Suprapubic skin (tissue), 4 donors: ENCODE measurements around the gene RPIA. TPM values are rescaled to one million over a fixed set of nuclear protein-coding genes. Genes with fewer than 3 reads are reported as not detected.
A peak's percentile ranks its signal among the peaks of the same experiment; 100 is the strongest.

Source experiments
- DNase-seq, 2 donors: peaks; one replicate each; pipeline ENCODE4 v3.0.0-alpha.2; 2019; ENCODE audit warnings: low spot score in 2 of 2
- H3K27ac ChIP-seq: fragments of 200-600 bp; sonication (generic); one replicate; pipeline ENCODE4 v1.5.1; 2019
- H3K27me3 ChIP-seq: fragments of 200-600 bp; sonication (generic); one replicate; pipeline ENCODE4 v1.5.1; 2019
- H3K36me3 ChIP-seq: fragments of 200-600 bp; sonication (generic); one replicate; pipeline ENCODE4 v1.5.1; 2019
- H3K4me1 ChIP-seq: fragments of 200-600 bp; sonication (generic); one replicate; pipeline ENCODE4 v1.5.1; 2019
- H3K4me3 ChIP-seq: fragments of 200-600 bp; sonication (generic); one replicate; pipeline ENCODE4 v1.5.1; 2019; ENCODE audit warnings: mild to moderate bottlenecking
- H3K9me3 ChIP-seq: fragments of 200-600 bp; sonication (generic); one replicate; pipeline ENCODE4 v1.5.1; 2019
- EP300 ChIP-seq: sonication (generic); formaldehyde crosslinking; IDR thresholded peaks from one replicate; pipeline ENCODE4 v1.6.1; 2017; ENCODE audit warnings: antibody characterized with exemption
- POLR2A ChIP-seq, 2 donors: fragments of 450-650 bp; IDR thresholded peaks; one replicate each; pipeline ENCODE4 v1.6.1; 2017; ENCODE audit warnings: antibody characterized with exemption in 2 of 2, mild to moderate bottlenecking in 2 of 2, moderate library complexity in 2 of 2
- POLR2AphosphoS5 ChIP-seq, 3 donors: sonication (generic); formaldehyde crosslinking; IDR thresholded peaks; one replicate each; pipeline ENCODE4 v1.6.1; 2017; ENCODE audit warnings: antibody characterized with exemption in 3 of 3
- WGBS: methylation state at CpG from one replicate; pipeline ENCODE4 v1.1.5; 2018; 5-methylcytosine and 5-hydroxymethylcytosine counted together
- total RNA-seq, 4 donors: library from RNA; depleted of rRNA; stranded (reverse); fragments of >200 nt; gene quantifications; one replicate each; pipeline ENCODE4 v1.1.0, GENCODE V29; 2016
- TF ChIP-seq, protein P1 (sequence below), 2 donors: fragments of 200-600 bp in 1 of 2; fragments of 450-650 bp in 1 of 2; sonication (generic) in 1 of 2; IDR thresholded peaks; one replicate each; pipeline ENCODE4 v1.5.1; 2016 to 2019; ENCODE audit warnings: antibody characterized with exemption in 2 of 2, mild to moderate bottlenecking in 1 of 2, moderate library complexity in 1 of 2

Gene RPIA
- total RNA-seq, 4 donors from 2014 or later = 7.9 to 9.8 (median 9.6) TPM

DNA sequence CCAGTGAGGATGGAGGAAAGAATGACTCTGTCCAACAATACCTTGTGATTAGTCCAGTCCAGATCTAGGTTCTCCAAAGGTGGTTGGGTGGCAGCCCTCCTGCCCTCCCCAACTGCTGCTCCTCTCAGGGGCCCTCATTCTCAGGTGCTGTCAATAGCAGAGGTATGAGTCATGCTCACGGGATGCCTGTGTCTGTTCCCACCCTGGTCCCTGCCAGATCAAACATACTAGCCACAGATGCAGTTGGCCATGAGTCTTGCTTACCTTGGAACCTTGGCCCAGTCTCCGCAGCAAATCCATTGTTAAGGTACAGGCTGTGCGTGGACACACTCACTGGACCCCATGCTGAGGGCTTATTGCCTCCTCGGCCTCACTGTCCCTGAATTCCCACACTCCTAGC lies 24.9 kb upstream of the RPIA start:
- WGBS = 86% methylated on average over 3 of the region's 4 CpGs
- H3K4me1 ChIP-seq = no peaks in the 10 kb centered on the region
- H3K27ac ChIP-seq = no peak overlapping the region
- no peaks in the 10 kb centered on the region for H3K27me3 ChIP-seq
- no peak for TF ChIP-seq EP300
- TF ChIP-seq POLR2A (IDR thresholded peaks at IDR 0.05) = no peak
- no peak for TF ChIP-seq POLR2AphosphoS5 (IDR thresholded peaks at IDR 0.05)
- TF ChIP-seq, protein P1, sequence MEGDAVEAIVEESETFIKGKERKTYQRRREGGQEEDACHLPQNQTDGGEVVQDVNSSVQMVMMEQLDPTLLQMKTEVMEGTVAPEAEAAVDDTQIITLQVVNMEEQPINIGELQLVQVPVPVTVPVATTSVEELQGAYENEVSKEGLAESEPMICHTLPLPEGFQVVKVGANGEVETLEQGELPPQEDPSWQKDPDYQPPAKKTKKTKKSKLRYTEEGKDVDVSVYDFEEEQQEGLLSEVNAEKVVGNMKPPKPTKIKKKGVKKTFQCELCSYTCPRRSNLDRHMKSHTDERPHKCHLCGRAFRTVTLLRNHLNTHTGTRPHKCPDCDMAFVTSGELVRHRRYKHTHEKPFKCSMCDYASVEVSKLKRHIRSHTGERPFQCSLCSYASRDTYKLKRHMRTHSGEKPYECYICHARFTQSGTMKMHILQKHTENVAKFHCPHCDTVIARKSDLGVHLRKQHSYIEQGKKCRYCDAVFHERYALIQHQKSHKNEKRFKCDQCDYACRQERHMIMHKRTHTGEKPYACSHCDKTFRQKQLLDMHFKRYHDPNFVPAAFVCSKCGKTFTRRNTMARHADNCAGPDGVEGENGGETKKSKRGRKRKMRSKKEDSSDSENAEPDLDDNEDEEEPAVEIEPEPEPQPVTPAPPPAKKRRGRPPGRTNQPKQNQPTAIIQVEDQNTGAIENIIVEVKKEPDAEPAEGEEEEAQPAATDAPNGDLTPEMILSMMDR (IDR thresholded peaks at IDR 0.05) = no peak
- H3K9me3 ChIP-seq = no peaks in the 10 kb centered on the region
- no peak overlapping the region for H3K4me3 ChIP-seq
- no peak for DNase-seq
- H3K36me3 ChIP-seq = no peaks in the 10 kb centered on the region

DNA sequence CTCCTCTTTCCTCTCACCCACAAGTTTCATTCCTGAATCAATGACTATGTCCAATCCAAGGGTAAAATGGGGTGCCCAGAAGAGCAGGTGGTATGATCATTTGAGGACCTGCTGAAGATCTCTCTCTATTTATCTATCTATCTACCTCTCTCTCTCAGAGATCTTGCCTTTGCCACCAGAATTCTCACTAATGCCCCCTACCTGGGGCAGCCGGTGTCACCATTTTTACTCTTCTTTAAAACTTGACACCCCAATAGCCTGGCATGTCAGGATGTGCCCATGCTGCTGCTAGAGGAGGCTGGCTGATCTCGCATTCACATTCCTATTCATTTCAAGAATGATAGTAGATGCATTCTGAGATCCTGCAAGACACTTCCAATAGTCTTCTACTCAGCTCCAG lies 24.3 kb upstream of the RPIA start:
- TF ChIP-seq POLR2A (IDR thresholded peaks at IDR 0.05) (no peak), EP300 (no peak), POLR2AphosphoS5 (IDR thresholded peaks at IDR 0.05) (no peak)
- TF ChIP-seq, protein P1 (IDR thresholded peaks at IDR 0.05) = no peak
- 84% methylated on average over 2 of the region's 2 CpGs for WGBS
- no peak overlapping the region for H3K4me3 ChIP-seq
- H3K27ac ChIP-seq = no peak overlapping the region
- no peaks in the 10 kb centered on the region for H3K27me3 ChIP-seq
- peaks cover 3% of the 10 kb centered on the region for H3K4me1 ChIP-seq
- no peaks in the 10 kb centered on the region for H3K9me3 ChIP-seq
- no peak for DNase-seq
- no peaks in the 10 kb centered on the region for H3K36me3 ChIP-seq

DNA sequence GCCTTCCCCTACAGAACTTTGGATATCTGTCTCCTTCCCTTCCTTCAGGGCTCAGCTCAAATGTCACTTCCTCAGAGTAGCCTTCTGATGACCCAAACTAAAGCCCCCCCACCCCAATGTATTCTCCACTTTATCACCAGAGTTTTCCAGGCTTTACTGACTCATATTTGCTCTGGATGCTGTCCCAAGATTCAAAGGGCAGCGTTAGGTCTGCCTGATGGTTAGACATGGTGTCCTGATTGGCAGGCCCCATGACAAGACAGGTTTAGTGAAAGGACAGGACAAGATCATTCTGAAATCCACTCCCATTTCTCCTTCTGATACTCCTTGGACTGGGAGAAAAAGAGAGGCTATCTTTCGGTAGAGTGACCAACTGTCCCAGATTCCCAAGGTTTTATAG lies 22.6 kb upstream of the RPIA start:
- Histone ChIP-seq H3K27me3 (no peaks in the 10 kb centered on the region), H3K9me3 (no peaks in the 10 kb centered on the region), H3K27ac (no peak overlapping the region), H3K36me3 (no peaks in the 10 kb centered on the region), H3K4me1 (peaks cover 3% of the 10 kb centered on the region), H3K4me3 (no peak overlapping the region)
- TF ChIP-seq, protein P1 (IDR thresholded peaks at IDR 0.05) = no peak
- TF ChIP-seq POLR2A (IDR thresholded peaks at IDR 0.05) (no peak), EP300 (no peak), POLR2AphosphoS5 (IDR thresholded peaks at IDR 0.05) (no peak)
- 92% methylated on average over 2 of the region's 2 CpGs for WGBS
- DNase-seq = no peak

DNA sequence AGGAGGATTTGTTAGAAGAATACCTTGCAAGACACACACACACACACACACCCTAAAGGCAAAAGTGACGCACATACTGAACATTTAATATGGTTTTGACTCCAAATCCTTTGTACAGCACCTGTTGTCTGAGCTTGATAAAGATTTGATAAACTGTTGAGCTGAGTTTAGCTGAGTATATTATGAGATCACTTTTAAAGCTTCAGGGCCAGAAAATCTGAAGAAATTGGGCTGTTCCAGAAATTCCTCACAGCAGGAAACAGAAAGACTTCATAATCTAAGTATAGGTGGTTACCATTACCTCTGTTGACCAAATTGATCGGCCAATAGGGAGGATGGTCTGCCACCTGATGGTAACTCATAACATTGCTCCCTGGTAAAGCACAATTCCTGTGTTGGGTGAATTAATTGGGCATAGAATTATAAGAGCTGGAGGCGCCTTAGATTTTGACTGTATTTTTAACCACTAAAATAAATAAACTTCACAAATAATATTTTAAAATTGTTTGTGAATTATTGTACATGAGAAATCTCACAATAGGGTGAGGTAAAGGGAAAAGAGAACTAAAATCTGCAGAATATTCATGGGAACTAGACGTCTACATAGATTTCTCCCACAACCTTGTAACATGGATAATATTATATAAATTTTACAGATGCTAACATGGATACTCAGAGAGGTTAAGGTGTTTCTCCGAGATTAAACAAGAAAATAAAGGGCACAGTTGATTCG lies 21.8 kb upstream of the RPIA start:
- no peak for DNase-seq
- no peak overlapping the region for H3K4me3 ChIP-seq
- 56% methylated on average over 6 of the region's 6 CpGs for WGBS
- TF ChIP-seq, protein P1 (IDR thresholded peaks at IDR 0.05) = peak; percentile 32 to 48
- no peak for TF ChIP-seq EP300
- no peaks in the 10 kb centered on the region for H3K36me3 ChIP-seq
- no peak overlapping the region for H3K27ac ChIP-seq
- peaks cover 3% of the 10 kb centered on the region for H3K4me1 ChIP-seq
- H3K9me3 ChIP-seq = no peaks in the 10 kb centered on the region
- no peaks in the 10 kb centered on the region for H3K27me3 ChIP-seq

DNA sequence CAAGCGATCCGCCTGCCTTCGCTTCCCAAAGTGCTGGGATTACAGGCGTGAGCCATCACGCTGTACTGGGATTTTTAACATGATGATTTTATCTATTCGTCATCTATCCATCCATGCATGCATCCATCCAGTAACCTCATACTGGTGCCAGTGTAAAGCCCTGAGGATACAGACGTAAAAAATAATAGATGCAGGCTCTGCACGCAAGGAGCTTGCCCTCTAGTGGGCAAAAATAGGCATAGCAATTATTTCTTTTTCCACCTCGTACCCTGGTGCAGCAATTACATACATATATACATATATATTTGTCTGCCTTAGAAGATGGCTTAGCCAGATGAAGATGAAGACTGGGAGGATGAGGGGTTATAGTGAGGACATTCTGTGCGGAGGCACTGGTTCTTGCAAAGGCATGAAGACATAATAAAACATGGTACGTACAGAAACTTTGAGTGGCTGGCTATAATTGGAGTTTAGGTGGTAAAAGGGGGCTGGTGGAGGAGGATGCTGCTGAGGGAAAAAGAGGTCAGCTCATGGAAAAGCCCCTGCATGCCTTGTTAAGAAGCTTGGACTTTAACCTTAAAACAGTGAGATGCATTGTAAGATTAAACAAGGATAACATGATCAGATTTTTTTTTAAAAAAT lies 19.6 kb upstream of the RPIA start:
- no peak for DNase-seq
- TF ChIP-seq, protein P1 (IDR thresholded peaks at IDR 0.05) = peak; percentile 54 to 82
- TF ChIP-seq POLR2AphosphoS5 (IDR thresholded peaks at IDR 0.05) = no peak
- peaks cover 3% of the 10 kb centered on the region for H3K4me1 ChIP-seq
- no peaks in the 10 kb centered on the region for H3K27me3 ChIP-seq
- no peaks in the 10 kb centered on the region for H3K9me3 ChIP-seq
- 38% methylated on average over 11 of the region's 11 CpGs for WGBS
- H3K27ac ChIP-seq = no peak overlapping the region
- H3K4me3 ChIP-seq = no peak overlapping the region
- no peaks in the 10 kb centered on the region for H3K36me3 ChIP-seq
